ENCODE measurements around the gene CENPQ. TPM values are rescaled to one million over a fixed set of nuclear protein-coding genes. Genes with fewer than 3 reads are reported as not detected.

Gene CENPQ
- total and polyA plus RNA-seq, 2 of the 13 experiments (the other 11 are each of a cell fraction or from before 2014, with no cell fraction given) = 9.1 to 20.1 TPM

- TF ChIP-seq ZNF777 (CRISPR knock-in tag; IDR thresholded peaks at IDR 0.05) (no peak), MIER2 (CRISPR knock-in tag; IDR thresholded peaks at IDR 0.05) (peak; percentile 78; the same call in 1 of the 2 replicates), HNF4G (IDR thresholded peaks at IDR 0.05; ENCODE audit: borderline replicate concordance, low read depth, low read length) (no peak), HNF4G (CRISPR knock-in tag; IDR thresholded peaks at IDR 0.05; ENCODE audit: borderline replicate concordance, low read depth) (peak; percentile 48; the same call in 1 of the 2 replicates), SALL1 (CRISPR knock-in tag; IDR thresholded peaks at IDR 0.05) (peak; percentile 93), AHR (CRISPR knock-in tag; IDR thresholded peaks at IDR 0.05) (peak; percentile 62; the same call in 1 of the 2 replicates), ZUFSP (CRISPR knock-in tag; IDR thresholded peaks at IDR 0.05; ENCODE audit: borderline replicate concordance) (no peak), ZNF24 (IDR thresholded peaks at IDR 0.05) (no peak), FOXK1 (CRISPR knock-in tag; IDR thresholded peaks at IDR 0.05; ENCODE audit: borderline replicate concordance, low read depth) (peak; percentile 99), REPIN1 (CRISPR knock-in tag; IDR thresholded peaks at IDR 0.05; ENCODE audit: borderline replicate concordance, low read depth) (peak; percentile 90; the same call in 1 of the 2 replicates), RFXAP (CRISPR knock-in tag; IDR thresholded peaks at IDR 0.05; ENCODE audit: borderline replicate concordance) (peak; percentile 94; the same call in 1 of the 2 replicates), NFYC (CRISPR knock-in tag; IDR thresholded peaks at IDR 0.05) (peak; percentile 96), ZMYM2 (CRISPR knock-in tag; IDR thresholded peaks at IDR 0.05) (no peak), KLF15 (CRISPR knock-in tag; IDR thresholded peaks at IDR 0.05; ENCODE audit: borderline replicate concordance) (peak; percentile 100), CENPT (CRISPR knock-in tag; IDR thresholded peaks at IDR 0.05; ENCODE audit: low read depth) (no peak), RFX3 (CRISPR knock-in tag; IDR thresholded peaks at IDR 0.05) (no peak), RBM39 (IDR thresholded peaks at IDR 0.05; ENCODE audit: low read depth, low read length, poor library complexity, severe bottlenecking) (peak; percentile 85), ZNF350 (CRISPR knock-in tag; IDR thresholded peaks at IDR 0.05; ENCODE audit: borderline replicate concordance, low read depth) (peak; percentile 96)
- TF ChIP-seq, protein P1, sequence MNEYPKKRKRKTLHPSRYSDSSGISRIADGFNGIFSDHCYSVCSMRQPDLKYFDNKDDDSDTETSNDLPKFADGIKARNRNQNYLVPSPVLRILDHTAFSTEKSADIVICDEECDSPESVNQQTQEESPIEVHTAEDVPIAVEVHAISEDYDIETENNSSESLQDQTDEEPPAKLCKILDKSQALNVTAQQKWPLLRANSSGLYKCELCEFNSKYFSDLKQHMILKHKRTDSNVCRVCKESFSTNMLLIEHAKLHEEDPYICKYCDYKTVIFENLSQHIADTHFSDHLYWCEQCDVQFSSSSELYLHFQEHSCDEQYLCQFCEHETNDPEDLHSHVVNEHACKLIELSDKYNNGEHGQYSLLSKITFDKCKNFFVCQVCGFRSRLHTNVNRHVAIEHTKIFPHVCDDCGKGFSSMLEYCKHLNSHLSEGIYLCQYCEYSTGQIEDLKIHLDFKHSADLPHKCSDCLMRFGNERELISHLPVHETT (CRISPR knock-in tag; conservative IDR thresholded peaks at IDR 0.05) = 0 out of 2 replicates have a peak, but pooled peaks have one; percentile 35
- TF ChIP-seq, protein P2, sequence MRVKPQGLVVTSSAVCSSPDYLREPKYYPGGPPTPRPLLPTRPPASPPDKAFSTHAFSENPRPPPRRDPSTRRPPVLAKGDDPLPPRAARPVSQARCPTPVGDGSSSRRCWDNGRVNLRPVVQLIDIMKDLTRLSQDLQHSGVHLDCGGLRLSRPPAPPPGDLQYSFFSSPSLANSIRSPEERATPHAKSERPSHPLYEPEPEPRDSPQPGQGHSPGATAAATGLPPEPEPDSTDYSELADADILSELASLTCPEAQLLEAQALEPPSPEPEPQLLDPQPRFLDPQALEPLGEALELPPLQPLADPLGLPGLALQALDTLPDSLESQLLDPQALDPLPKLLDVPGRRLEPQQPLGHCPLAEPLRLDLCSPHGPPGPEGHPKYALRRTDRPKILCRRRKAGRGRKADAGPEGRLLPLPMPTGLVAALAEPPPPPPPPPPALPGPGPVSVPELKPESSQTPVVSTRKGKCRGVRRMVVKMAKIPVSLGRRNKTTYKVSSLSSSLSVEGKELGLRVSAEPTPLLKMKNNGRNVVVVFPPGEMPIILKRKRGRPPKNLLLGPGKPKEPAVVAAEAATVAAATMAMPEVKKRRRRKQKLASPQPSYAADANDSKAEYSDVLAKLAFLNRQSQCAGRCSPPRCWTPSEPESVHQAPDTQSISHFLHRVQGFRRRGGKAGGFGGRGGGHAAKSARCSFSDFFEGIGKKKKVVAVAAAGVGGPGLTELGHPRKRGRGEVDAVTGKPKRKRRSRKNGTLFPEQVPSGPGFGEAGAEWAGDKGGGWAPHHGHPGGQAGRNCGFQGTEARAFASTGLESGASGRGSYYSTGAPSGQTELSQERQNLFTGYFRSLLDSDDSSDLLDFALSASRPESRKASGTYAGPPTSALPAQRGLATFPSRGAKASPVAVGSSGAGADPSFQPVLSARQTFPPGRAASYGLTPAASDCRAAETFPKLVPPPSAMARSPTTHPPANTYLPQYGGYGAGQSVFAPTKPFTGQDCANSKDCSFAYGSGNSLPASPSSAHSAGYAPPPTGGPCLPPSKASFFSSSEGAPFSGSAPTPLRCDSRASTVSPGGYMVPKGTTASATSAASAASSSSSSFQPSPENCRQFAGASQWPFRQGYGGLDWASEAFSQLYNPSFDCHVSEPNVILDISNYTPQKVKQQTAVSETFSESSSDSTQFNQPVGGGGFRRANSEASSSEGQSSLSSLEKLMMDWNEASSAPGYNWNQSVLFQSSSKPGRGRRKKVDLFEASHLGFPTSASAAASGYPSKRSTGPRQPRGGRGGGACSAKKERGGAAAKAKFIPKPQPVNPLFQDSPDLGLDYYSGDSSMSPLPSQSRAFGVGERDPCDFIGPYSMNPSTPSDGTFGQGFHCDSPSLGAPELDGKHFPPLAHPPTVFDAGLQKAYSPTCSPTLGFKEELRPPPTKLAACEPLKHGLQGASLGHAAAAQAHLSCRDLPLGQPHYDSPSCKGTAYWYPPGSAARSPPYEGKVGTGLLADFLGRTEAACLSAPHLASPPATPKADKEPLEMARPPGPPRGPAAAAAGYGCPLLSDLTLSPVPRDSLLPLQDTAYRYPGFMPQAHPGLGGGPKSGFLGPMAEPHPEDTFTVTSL (CRISPR knock-in tag; IDR thresholded peaks at IDR 0.05; ENCODE audit: borderline replicate concordance) = no peak; the same call in 1 of the 2 replicates
These were observed at the start of gene CENPQ, which contains the start of gene MMUT (continued) for GRCh38 chr6:49462927-49463611.
